ENCODE measurements around the gene RAF1.

The RAF1 gene

DNA sequence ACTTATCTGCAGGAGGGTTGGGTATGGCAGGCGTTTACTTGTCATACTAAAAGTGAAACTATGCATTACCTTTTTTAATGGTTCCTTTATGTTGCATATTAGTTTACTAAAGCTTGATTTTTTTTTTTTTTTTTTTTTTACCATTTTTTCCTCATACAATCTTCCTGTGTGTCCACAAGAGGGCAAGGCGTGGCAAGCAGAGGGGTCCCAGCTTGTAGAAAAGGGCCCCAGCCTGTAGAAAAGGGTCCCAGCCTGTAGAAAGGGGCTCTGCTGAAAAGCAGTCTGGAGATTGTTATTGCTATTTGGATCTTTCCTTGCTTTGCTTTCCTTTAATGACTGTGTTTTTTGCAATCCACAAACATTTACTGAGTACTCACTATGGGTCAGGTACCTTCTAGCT, 85.2 kb downstream of the RAF1 start:
- Histone ChIP-seq H3K27me3 (replicated peaks) (no peaks in the 10 kb centered on the region), H3K27ac (no peak overlapping the region), H3K4me3 (ENCODE audit: low read depth, low read length) (no peak overlapping the region), H3K36me3 (replicated peaks) (peaks cover 77% of the 10 kb centered on the region)
- DNase-seq = no peak
- TF ChIP-seq, protein P1, sequence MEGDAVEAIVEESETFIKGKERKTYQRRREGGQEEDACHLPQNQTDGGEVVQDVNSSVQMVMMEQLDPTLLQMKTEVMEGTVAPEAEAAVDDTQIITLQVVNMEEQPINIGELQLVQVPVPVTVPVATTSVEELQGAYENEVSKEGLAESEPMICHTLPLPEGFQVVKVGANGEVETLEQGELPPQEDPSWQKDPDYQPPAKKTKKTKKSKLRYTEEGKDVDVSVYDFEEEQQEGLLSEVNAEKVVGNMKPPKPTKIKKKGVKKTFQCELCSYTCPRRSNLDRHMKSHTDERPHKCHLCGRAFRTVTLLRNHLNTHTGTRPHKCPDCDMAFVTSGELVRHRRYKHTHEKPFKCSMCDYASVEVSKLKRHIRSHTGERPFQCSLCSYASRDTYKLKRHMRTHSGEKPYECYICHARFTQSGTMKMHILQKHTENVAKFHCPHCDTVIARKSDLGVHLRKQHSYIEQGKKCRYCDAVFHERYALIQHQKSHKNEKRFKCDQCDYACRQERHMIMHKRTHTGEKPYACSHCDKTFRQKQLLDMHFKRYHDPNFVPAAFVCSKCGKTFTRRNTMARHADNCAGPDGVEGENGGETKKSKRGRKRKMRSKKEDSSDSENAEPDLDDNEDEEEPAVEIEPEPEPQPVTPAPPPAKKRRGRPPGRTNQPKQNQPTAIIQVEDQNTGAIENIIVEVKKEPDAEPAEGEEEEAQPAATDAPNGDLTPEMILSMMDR (IDR thresholded peaks at IDR 0.05; ENCODE audit: low read depth, low read length, missing control alignments) = peak; percentile 59
- in situ Hi-C loops (cut with HindIII; ENCODE audit: low pct_ligation_motif_present, low sequenced_read_pairs) = no loop called here

DNA sequence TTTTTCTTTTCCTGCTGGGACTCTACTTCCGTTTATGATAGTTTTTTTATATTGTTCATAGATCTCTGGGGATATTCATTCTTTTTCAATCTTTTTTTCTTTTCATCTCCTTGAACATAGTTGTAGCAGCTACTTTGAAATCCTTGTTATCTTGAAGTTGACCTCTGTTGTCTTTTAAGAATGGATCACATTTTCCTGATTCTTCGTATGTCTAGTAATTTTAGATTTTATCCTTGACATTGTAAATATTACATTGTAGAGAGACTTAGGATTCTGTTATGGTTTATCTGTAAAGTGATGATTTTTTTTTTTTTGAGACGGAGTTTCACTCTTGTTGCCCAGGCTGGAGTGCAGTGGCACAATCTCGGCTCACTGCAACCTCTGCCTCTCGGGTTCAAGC, 86.5 kb downstream of the RAF1 start:
- no peak overlapping the region for H3K27ac ChIP-seq
- H3K27me3 ChIP-seq (replicated peaks) = no peaks in the 10 kb centered on the region
- TF ChIP-seq, protein P1 (IDR thresholded peaks at IDR 0.05; ENCODE audit: low read depth, low read length, missing control alignments) = no peak
- DNase-seq = no peak
- peaks cover 76% of the 10 kb centered on the region for H3K36me3 ChIP-seq (replicated peaks)
- in situ Hi-C loops (cut with HindIII; ENCODE audit: low pct_ligation_motif_present, low sequenced_read_pairs) = no loop called here
- no peak overlapping the region for H3K4me3 ChIP-seq (ENCODE audit: low read depth, low read length)

DNA sequence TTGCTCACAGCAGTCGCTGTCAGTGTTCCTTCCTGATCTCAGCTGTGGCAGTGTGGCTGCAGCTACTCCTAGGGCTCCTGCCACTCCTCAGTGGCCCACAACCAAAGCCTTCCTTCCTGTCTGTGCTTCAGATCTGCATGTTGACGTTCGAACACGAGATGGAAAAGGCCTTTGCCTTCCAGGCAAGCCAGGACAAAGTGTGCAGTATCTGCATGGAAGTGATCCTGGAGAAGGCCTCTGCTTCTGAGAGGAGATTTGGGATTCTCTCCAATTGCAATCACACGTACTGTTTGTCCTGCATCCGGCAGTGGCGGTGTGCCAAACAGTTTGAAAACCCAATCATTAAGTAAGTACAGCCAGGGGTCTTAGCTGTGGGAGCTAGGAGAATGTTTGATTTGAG, 89.3 kb downstream of the RAF1 start:
- H3K4me3 ChIP-seq (ENCODE audit: low read depth, low read length) = no peak overlapping the region
- H3K27ac ChIP-seq = no peak overlapping the region
- H3K27me3 ChIP-seq (replicated peaks) = no peaks in the 10 kb centered on the region
- in situ Hi-C loops (cut with HindIII; ENCODE audit: low pct_ligation_motif_present, low sequenced_read_pairs) = no loop called here
- H3K36me3 ChIP-seq (replicated peaks) = peaks cover 79% of the 10 kb centered on the region
- no peak for DNase-seq
- TF ChIP-seq, protein P1 (IDR thresholded peaks at IDR 0.05; ENCODE audit: low read depth, low read length, missing control alignments) = no peak

DNA sequence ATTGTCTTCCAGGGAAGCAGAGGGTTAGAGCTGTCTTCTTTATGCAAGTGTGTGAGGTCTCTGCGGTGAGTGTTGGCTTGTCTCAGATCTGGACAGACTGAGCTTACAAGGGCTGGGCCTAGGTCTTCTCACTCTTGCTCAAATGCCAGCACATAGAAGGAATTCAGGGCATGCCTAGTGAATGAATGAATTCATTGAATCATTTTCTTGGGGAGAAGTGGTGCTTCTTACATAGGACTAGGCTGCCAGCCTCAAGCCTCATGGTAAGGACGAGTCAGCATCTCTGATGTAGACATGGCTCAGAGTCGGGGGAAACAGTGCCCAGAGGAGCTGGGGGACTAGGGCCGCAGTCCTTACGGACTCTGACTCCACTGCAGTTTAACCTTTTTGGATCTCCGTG, 89.8 kb downstream of the RAF1 start:
- Histone ChIP-seq H3K4me3 (ENCODE audit: low read depth, low read length) (no peak overlapping the region), H3K36me3 (replicated peaks) (peaks cover 77% of the 10 kb centered on the region), H3K27me3 (replicated peaks) (no peaks in the 10 kb centered on the region), H3K27ac (no peak overlapping the region)
- no peak for DNase-seq
- in situ Hi-C loops (cut with HindIII; ENCODE audit: low pct_ligation_motif_present, low sequenced_read_pairs) = no loop called here
- TF ChIP-seq, protein P1 (IDR thresholded peaks at IDR 0.05; ENCODE audit: low read depth, low read length, missing control alignments) = no peak

DNA sequence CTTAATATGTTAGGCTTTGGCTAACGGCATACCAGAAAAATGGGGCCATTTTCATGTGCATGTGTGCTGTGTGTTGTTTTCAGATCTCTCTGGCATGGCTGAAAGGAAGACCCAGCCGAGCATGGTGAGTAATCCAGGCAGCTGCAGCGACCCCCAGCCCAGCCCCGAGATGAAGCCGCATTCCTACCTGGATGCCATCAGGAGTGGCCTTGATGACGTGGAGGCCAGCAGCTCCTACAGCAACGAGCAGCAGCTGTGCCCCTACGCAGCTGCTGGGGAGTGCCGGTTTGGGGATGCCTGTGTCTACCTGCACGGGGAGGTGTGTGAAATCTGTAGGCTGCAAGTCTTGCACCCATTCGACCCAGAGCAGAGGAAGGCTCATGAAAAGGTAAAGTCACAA, 91.9 kb downstream of the RAF1 start:
- TF ChIP-seq, protein P1 (IDR thresholded peaks at IDR 0.05; ENCODE audit: low read depth, low read length, missing control alignments) = no peak
- in situ Hi-C loops (cut with HindIII; ENCODE audit: low pct_ligation_motif_present, low sequenced_read_pairs) = no loop called here
- Histone ChIP-seq H3K4me3 (ENCODE audit: low read depth, low read length) (no peak overlapping the region), H3K27ac (no peak overlapping the region), H3K36me3 (replicated peaks) (peaks cover 62% of the 10 kb centered on the region), H3K27me3 (replicated peaks) (no peaks in the 10 kb centered on the region)
- no peak for DNase-seq

DNA sequence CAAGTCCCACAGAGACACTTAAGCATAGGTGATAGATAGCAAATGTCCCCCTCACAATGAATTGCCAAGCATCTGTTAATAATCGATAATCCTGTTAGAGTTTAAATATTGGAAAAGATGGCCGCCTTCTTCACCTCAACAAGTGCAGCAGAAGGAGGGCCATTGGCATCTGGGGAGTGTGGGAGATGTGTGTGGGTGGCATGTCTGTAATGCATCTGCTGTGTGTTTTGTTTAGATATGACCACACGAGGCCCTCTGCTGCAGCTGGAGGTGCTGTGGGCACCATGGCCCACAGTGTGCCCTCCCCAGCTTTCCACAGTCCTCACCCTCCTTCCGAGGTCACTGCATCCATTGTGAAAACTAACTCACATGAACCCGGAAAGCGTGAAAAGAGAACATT, 94.1 kb downstream of the RAF1 start:
- no peak overlapping the region for H3K27ac ChIP-seq
- no peak overlapping the region for H3K4me3 ChIP-seq (ENCODE audit: low read depth, low read length)
- no peak for DNase-seq
- in situ Hi-C loops (cut with HindIII; ENCODE audit: low pct_ligation_motif_present, low sequenced_read_pairs) = no loop called here
- no peaks in the 10 kb centered on the region for H3K27me3 ChIP-seq (replicated peaks)
- TF ChIP-seq, protein P1 (IDR thresholded peaks at IDR 0.05; ENCODE audit: low read depth, low read length, missing control alignments) = no peak
- H3K36me3 ChIP-seq (replicated peaks) = peaks cover 47% of the 10 kb centered on the region

Measured in brain microvascular endothelial cell (primary cell).